Vagina (tissue), 2 donors: ENCODE results near the gene CCDC34. TPM values are rescaled to one million over a fixed set of nuclear protein-coding genes. Genes with fewer than 3 reads are reported as not detected.
A peak's percentile ranks its signal among the peaks of the same experiment; 100 is the strongest.

Experiments
- DNase-seq, 2 donors: peaks; one replicate each; pipeline ENCODE4 v3.0.0-alpha.2; 2017; ENCODE audit errors: extremely low spot score in 2 of 2
- H3K27ac ChIP-seq: fragments of 200-600 bp; sonication (generic); one replicate; pipeline ENCODE4 v1.5.1; 2019
- H3K27me3 ChIP-seq: fragments of 200-600 bp; sonication (generic); one replicate; pipeline ENCODE4 v1.5.1; 2019
- H3K36me3 ChIP-seq, 2 donors: fragments of 200-600 bp; sonication (generic); one replicate each; pipeline ENCODE4 v1.5.1; 2017 to 2019
- H3K4me1 ChIP-seq: fragments of 200-600 bp; sonication (generic); one replicate; pipeline ENCODE4 v1.5.1; 2019
- H3K4me3 ChIP-seq, 2 donors: fragments of 200-600 bp; sonication (generic); 1 replicate in 1 of 2; 2 replicates in 1 of 2; pipeline ENCODE4 v1.5.1; 2016 to 2019
- H3K9me3 ChIP-seq: fragments of 200-600 bp; sonication (generic); one replicate; pipeline ENCODE4 v1.5.1; 2019
- CTCF ChIP-seq, 3 experiments: fragments of 450-650 bp in 2 of 3; fragments of 200-600 bp in 1 of 3; sonication (generic) in 1 of 3; IDR thresholded peaks; one replicate each; pipeline ENCODE4 v1.5.1; 2017 to 2019; ENCODE audit warnings: antibody characterized with exemption in 3 of 3, mild to moderate bottlenecking in 2 of 3, moderate library complexity in 2 of 3
- POLR2A ChIP-seq, 2 donors: fragments of 450-650 bp; IDR thresholded peaks; one replicate each; pipeline ENCODE4 v1.6.1; 2017; ENCODE audit warnings: antibody characterized with exemption in 2 of 2, mild to moderate bottlenecking in 2 of 2, moderate library complexity in 2 of 2
- POLR2AphosphoS5 ChIP-seq, 2 donors: sonication (generic); formaldehyde crosslinking; IDR thresholded peaks; one replicate each; pipeline ENCODE4 v1.9.0; 2017; ENCODE audit warnings: antibody characterized with exemption in 2 of 2, mild to moderate bottlenecking in 2 of 2, low read depth in 1 of 2; ENCODE audit not compliant: insufficient read depth in 1 of 2
- intact Hi-C: fragments of 100-400 bp; cut with DNase I; formaldehyde crosslinking; loops from one replicate; pipeline ENCODE4 v1.15.1; 2023
- total RNA-seq: library from RNA; depleted of rRNA; stranded (reverse); fragments of >200 nt; gene quantifications from one replicate; pipeline ENCODE4 v1.2.3, GENCODE V29; 2016

CCDC34 gene
- total RNA-seq = 4.7 TPM

- peaks cover 20% of the 10 kb centered on the region for H3K4me1 ChIP-seq
- DNase-seq = peak in 1 of 2 donors; percentile 93
- H3K9me3 ChIP-seq = no peaks in the 10 kb centered on the region
- peak within 1 kb of the TSS; percentile 20 for H3K27ac ChIP-seq
- peak within 1 kb of the TSS; percentile 60 to 72 for H3K4me3 ChIP-seq
- intact Hi-C loops = no loop called here
- H3K36me3 ChIP-seq = no peaks in the 10 kb centered on the region
- TF ChIP-seq POLR2A (IDR thresholded peaks at IDR 0.05) = no peak
- peak in 1 of 2 donors; percentile 69 for TF ChIP-seq POLR2AphosphoS5 (IDR thresholded peaks at IDR 0.05; ENCODE audit: insufficient read depth in 1 of 2, low read depth in 1 of 2)
- H3K27me3 ChIP-seq = no peaks in the 10 kb centered on the region
Measured at GRCh38 chr11:27362749-27363575, at the start of gene CCDC34. CCDC34 (minus strand) TSS chr11:27363215; CDS start chr11:27363194, 21 bp downstream.

GRCh38 chr11:27412192-27412691 lies 49.2 kb upstream of the CCDC34 start:
- peaks cover 37% of the 10 kb centered on the region for H3K4me1 ChIP-seq
- no peaks in the 10 kb centered on the region for H3K36me3 ChIP-seq
- DNase-seq = no peak
- TF ChIP-seq CTCF (IDR thresholded peaks at IDR 0.05) (no peak), POLR2A (IDR thresholded peaks at IDR 0.05) (no peak), POLR2AphosphoS5 (IDR thresholded peaks at IDR 0.05; ENCODE audit: insufficient read depth in 1 of 2, low read depth in 1 of 2) (no peak)
- no peaks in the 10 kb centered on the region for H3K9me3 ChIP-seq
- H3K27me3 ChIP-seq = no peaks in the 10 kb centered on the region
- H3K27ac ChIP-seq = no peak overlapping the region
- no peak overlapping the region for H3K4me3 ChIP-seq
- intact Hi-C loops = no loop called here

GRCh38 chr11:27411328-27411727 lies 48.3 kb upstream of the CCDC34 start:
- no peak overlapping the region for H3K27ac ChIP-seq
- no peak overlapping the region for H3K4me3 ChIP-seq
- no peak for TF ChIP-seq POLR2A (IDR thresholded peaks at IDR 0.05)
- TF ChIP-seq CTCF (IDR thresholded peaks at IDR 0.05) = no peak
- no peak for TF ChIP-seq POLR2AphosphoS5 (IDR thresholded peaks at IDR 0.05; ENCODE audit: insufficient read depth in 1 of 2, low read depth in 1 of 2)
- no peaks in the 10 kb centered on the region for H3K27me3 ChIP-seq
- H3K4me1 ChIP-seq = peaks cover 35% of the 10 kb centered on the region
- H3K9me3 ChIP-seq = no peaks in the 10 kb centered on the region
- DNase-seq = no peak
- intact Hi-C loops = no loop called here
- no peaks in the 10 kb centered on the region for H3K36me3 ChIP-seq

- H3K4me3 ChIP-seq = no peak overlapping the region
- no peak for TF ChIP-seq CTCF (IDR thresholded peaks at IDR 0.05)
- no peak for TF ChIP-seq POLR2AphosphoS5 (IDR thresholded peaks at IDR 0.05; ENCODE audit: insufficient read depth in 1 of 2, low read depth in 1 of 2)
- TF ChIP-seq POLR2A (IDR thresholded peaks at IDR 0.05) = no peak
- intact Hi-C loops = no loop called here
- H3K27ac ChIP-seq = no peak overlapping the region
- no peak for DNase-seq
- H3K4me1 ChIP-seq = peaks cover 26% of the 10 kb centered on the region
- H3K36me3 ChIP-seq = no peaks in the 10 kb centered on the region
- H3K9me3 ChIP-seq = no peaks in the 10 kb centered on the region
- no peaks in the 10 kb centered on the region for H3K27me3 ChIP-seq
Measured at GRCh38 chr11:27410272-27410671, 47.3 kb upstream of the CCDC34 start.

GRCh38 chr11:27409742-27410141 lies 46.7 kb upstream of the CCDC34 start:
- no peak overlapping the region for H3K4me3 ChIP-seq
- H3K27ac ChIP-seq = no peak overlapping the region
- peaks cover 21% of the 10 kb centered on the region for H3K4me1 ChIP-seq
- no peak for DNase-seq
- TF ChIP-seq POLR2AphosphoS5 (IDR thresholded peaks at IDR 0.05; ENCODE audit: insufficient read depth in 1 of 2, low read depth in 1 of 2) (no peak), POLR2A (IDR thresholded peaks at IDR 0.05) (no peak), CTCF (IDR thresholded peaks at IDR 0.05) (no peak)
- no peaks in the 10 kb centered on the region for H3K36me3 ChIP-seq
- intact Hi-C loops = no loop called here
- H3K27me3 ChIP-seq = no peaks in the 10 kb centered on the region
- no peaks in the 10 kb centered on the region for H3K9me3 ChIP-seq
